ENCODE results near the gene LMBRD2.
"Not testable (repeated sequence)": the region's sequence is repeated elsewhere in the genome, so short reads cannot be mapped to it uniquely, and the experiment has no call there.

The LMBRD2 gene

DNA sequence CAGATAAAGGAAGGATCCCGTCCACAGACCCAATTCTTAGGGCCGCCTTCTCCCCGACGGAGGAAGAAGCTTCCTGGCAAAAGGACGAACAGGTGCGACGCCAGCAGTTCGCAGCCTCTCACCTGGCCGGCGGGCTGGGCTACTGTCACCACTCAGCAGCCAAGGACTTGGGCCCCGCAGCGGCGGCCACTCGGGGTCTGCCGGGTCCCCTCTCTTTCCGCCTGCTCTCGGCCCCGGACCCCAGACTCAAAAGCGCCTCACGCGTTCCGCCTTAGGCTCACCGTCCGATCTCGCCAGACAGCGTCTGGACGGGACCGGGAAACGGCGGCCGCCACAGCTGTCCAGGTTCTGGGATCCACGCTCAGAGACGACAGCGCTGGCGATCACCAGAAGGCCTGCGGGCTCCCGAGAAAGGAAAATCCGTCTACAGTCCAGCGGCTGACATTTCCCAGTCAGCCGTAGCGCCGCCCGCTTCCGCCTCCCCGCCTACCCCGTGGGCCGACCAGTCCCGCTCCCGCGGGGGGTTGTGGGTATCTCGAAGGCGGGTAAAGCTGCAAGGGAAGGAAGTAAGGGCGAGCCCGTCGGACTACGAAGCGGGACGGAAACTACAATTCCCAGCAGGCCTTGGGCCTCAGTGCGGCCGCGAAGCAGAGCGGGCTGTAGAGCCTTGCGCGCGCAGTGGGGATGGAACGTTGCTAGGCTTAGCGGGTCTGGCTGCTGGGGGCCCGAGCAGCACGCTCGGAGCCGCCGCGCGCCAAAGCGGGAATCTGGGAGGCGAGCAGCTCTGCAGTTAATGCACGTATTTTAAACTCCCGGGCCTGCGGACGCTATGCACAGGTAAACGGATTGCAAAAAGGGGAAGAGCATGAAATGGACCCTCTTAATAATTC is at the start of gene LMBRD2, which contains the start of gene SKP2:
LMBRD2 (minus strand) TSS at position 454 of the 890 bp plus-strand sequence. CDS start 8,538 bp downstream, outside the sequence.
SKP2 (plus strand) TSS at position 678 of the 890 bp plus-strand sequence; CDS start at position 830, 152 bp downstream.
- peak; percentile 83 to 93 for DNase-seq (ENCODE audit: low read depth in 2 of 2, low spot score in 1 of 2)

DNA sequence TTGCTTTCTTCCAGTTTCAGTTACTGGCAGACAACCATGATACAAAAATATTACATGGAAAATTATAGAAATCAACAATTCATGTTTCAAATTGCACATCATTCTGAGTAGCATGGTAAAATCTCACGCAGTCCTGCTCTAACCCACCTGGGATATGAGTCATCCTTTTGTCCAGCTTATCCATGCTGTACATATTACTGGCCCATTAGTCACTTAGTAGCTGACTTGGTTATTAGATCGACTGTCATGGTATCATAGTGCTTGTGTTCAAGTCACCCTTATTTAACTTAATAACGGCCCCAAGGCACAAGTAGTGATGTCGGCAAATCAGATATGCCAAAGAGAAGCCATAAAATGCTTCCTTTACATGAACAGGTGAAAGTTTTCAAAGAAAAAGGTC is 48.8 kb upstream of the LMBRD2 start:
- DNase-seq (ENCODE audit: low read depth in 2 of 2, low spot score in 1 of 2): no peak

DNA sequence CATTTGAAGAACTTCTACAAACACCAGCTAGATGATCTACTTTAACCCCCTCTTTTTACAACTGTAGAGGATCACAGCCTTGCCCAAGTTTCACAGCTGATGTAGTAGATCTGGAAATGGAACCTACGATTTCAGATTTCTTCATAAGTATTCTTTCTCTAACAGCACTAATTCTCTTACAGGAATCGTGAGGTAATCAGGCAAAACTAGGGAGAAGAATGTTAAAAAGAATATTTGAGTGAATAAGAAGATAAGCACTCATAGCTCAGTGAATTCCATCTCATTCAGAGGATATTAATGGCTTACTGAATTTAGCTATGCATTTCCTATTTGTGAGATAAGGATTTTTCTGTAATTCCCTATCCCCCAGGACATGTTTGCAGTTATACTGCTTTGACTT is 47.9 kb upstream of the LMBRD2 start:
- no peak for DNase-seq (ENCODE audit: low read depth in 2 of 2, low spot score in 1 of 2)

DNA sequence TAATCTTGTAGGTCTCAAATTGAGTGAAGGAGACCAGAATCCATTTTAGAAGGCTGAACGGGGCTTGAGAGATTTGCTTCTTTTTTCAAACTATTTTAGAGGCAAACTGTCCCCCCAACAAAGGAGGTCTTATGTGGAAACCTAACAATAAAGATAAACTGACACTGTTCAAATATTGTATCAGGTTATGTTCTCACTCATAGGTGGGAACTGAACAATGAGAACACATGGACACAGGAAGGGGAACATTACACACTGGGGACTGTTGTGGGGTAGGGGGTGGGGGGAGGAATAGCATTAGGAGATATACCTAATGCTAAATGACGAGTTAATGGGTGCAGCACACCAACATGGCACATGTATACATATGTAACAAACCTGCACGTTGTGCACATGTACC is 47.1 kb upstream of the LMBRD2 start:
- DNase-seq (ENCODE audit: low read depth in 2 of 2, low spot score in 1 of 2): not testable (repeated sequence)

DNA sequence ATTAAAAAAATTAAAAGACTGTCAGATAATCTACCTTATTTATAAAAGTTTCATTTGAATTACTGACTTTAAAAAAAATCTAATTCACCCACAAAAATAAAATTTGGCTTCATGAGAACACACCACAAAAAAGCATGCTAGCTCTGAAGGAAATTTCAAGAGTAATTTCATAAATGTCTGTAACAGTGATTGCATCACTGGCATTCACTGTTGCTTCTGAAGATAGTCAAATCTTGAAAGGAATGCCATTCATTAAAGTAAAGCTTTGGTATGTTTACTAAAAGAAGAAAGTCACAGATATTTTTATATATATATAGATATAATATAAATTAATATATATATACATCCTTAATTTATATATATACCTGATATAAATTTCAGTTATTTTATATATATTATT is 46.6 kb upstream of the LMBRD2 start:
- DNase-seq (ENCODE audit: low read depth in 2 of 2, low spot score in 1 of 2): no peak

DNA sequence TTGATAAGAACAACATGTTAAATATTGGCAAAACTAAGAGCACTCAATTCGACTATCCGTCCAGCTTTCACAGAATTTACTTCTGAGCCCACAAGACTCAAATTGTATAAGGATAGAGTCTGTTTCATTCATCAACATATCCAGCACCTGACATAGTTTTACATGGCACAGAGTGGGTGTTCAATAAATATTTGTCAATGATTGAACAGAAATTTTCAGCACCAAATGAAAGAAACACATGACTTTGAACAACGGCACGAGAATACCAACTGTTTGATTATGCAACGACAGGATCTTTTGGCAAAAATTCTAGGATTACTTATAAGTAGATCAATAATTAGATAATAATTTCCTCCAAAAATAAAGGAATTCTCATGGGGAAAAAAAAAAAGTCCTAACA is 42.1 kb upstream of the LMBRD2 start:
- DNase-seq (ENCODE audit: low read depth in 2 of 2, low spot score in 1 of 2): no peak

DNA sequence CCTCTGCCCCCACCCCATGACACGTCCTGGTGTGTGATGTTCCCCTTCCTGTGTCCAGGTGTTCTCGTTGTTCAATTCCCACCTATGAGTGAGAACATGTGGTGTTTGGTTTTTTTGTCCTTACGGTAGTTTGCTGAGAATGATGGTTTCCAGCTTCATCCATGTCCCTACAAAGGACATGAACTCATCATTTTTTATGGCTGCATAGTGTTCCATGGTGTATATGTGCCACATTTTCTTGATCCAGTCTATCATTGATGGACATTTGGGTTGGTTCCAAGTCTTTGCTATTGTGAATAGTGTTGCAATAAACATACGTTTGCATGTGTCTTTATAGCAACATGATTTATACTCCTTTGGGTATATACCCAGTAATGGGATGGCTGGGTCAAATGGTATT is 32.7 kb upstream of the LMBRD2 start:
- DNase-seq (ENCODE audit: low read depth in 2 of 2, low spot score in 1 of 2): not testable (repeated sequence)

DNA sequence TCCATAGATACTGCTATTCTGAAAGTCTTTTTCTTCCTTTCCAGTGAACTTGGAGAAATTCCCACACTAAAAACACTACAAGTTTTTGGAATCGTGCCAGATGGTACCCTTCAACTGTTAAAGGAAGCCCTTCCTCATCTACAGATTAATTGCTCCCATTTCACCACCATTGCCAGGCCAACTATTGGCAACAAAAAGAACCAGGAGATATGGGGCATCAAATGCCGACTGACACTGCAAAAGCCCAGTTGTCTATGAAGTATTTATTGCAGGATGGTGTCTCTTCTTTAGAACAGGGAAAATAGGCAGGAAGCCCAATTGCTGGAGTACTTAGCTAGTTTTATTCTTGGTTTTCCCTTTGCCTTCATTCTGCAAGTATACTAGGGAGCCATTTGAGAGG is 30.1 kb upstream of the LMBRD2 start:
- no peak for DNase-seq (ENCODE audit: low read depth in 2 of 2, low spot score in 1 of 2)

DNA sequence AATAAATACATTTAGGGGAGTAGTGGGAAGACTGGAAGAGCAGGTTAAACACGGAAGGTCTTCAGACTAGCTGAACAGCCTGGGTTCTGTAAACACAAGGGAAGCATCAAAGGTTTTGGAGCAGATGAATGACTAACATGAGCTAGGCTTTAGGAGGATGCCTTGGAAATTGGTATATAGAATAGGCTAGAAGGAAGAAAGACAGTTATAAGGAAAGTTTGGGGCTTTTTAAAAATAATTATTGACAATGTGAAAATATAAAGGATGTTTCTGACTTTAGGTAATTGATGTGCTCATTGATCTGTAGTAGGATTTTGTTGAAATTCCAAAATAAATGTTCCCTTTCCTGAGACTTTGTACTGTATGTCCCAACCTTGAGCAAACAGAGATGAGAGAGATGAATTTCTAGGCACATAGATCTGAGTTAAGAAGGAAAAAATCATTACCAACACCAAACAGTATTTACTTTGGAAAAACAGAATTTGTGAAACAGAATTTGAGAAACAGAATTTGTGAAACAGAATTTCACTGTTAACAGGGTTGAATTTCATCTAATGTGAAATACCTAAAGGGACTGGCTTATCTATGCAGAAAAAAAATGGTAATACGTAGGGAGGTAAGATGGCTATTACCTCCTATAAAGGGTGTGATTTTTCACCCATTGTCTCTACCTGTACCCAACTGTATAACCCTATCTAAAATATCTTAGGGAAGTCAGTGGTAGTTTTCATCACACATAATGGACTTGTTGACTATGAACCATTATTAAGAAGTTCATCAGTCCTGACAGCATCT is 29.1 kb upstream of the LMBRD2 start:
- DNase-seq (ENCODE audit: low read depth in 2 of 2, low spot score in 1 of 2): no peak

DNA sequence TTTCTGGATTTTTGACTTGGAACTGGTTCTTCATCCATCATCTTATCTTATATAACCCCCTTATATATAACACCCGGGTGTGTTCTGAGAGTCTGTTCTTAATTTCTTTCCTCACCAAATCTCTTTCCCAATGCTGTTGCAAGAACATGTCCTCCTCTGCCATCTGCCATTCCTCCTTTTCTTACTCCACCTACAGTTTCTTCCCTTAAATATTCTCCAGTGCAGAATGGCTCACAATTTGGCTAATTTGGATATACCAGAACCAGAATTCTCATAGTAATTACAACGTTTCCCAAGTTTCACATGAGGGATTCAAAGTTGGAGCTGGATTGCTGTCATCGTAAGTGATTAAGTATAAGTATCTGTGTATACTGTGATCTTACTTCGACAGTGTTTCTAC is 28.3 kb upstream of the LMBRD2 start:
- DNase-seq (ENCODE audit: low read depth in 2 of 2, low spot score in 1 of 2): no peak

DNA sequence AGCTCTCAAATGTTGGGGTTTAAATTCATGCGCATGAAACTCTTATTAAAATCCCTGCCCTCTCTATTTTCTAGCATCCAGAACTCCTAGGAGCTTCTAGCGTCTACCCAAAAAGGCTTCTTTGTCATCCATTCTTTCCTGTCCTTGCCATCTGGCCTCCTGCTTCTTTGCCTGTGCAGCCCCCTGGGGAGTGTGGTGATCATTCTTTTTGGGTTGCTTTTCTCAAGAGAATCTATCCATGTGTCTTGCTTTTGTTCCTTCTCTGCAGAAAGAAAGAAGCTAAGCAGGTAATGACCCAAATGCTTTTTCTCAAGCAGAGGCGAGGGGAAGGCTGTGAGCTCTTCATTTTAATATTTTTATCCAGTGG is 26.8 kb upstream of the LMBRD2 start:
- DNase-seq (ENCODE audit: low read depth in 2 of 2, low spot score in 1 of 2): no peak

DNA sequence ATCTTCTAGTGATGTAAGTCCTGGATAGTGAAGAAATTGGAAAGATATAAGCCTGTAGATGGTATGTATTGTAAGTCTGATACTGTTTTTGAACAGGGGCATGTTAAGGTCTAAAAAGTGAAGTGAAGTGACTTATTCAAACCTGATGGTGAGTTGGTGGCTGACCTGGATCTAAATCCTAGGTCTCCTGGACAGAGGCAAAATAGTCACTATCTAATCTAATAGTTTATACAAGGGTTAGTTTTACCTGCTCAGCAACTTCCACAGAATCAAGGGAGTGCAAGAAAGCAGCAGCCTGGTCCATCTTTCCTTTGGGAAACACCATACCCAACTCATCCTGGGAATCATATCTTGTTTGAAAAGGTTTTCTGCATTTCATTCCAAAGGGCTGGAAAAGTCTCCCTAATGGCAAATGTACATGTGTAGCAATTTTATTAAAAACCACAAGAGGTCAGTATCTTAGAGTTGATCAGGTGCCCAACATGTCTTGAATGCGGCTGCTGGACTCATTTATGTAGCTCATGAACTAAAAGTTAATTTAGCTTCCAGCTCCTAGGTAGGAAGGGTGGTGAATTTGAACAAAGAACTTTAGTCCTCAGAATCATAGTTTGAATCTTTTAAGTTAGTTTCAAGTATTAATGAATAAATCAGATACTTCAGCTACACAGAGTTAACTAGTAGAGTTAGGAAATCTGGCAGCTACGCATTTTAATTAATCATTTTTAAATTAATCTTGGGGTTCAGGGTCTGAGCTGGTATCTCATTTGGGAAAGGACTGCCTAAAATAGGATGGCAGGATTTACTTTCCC is 26.2 kb upstream of the LMBRD2 start:
- no peak for DNase-seq (ENCODE audit: low read depth in 2 of 2, low spot score in 1 of 2)

DNA sequence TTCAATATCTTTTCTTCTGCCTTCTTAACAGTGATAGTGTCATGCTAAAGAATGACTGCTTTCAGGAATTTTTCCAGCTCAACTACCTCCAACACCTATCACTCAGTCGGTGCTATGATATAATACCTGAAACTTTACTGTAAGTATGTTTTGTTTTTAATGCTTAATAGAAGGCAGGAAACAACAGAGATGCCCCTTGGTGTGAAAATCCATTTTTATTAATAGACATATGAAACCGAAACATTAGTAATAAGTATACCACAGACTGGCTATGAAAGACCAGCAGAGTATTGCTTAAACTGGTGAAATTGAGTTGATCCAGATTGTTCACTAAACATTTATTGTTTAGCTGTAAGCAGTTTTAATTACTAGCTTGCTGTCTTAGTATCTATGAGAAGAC is 25.5 kb upstream of the LMBRD2 start:
- DNase-seq (ENCODE audit: low read depth in 2 of 2, low spot score in 1 of 2): no peak

DNA sequence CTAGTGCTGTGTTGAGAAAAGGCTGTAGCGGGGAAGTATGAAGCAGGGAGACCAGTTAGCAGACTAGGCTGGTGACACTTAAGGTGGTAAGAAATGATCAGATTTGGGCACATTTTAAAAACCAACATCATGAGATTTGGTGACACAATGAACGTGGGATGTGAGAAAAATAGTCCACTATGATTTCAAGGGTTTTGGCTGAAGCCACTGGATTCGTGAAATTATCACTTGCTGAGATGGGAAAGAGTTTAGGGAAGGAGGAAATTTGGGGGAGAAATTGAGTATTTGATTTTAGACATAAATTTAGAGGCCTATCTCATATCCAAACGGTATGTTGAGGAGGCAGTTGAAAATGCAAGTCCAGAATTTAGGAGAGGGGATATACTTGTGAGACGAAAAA is 23.4 kb upstream of the LMBRD2 start:
- no peak for DNase-seq (ENCODE audit: low read depth in 2 of 2, low spot score in 1 of 2)

DNA sequence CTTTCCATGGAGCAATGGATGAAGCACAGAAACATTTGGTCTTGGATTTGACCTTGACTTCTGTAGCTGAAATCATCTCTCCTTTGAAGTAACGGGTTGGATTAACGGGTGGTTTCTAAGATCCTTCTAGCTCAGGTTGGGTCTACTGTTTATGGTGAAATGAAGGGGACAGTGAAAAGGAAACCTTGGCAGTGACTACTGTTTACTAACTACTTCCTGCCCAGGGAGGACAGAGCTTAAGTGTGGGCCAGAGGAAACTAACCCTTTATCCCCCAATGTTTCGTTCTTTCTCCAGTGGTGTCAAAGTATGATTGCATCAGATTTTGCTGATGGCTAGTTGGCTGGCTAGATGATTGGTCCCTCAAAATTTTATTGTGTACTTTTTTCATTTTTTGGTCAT is 22.4 kb upstream of the LMBRD2 start:
- no peak for DNase-seq (ENCODE audit: low read depth in 2 of 2, low spot score in 1 of 2)

DNA sequence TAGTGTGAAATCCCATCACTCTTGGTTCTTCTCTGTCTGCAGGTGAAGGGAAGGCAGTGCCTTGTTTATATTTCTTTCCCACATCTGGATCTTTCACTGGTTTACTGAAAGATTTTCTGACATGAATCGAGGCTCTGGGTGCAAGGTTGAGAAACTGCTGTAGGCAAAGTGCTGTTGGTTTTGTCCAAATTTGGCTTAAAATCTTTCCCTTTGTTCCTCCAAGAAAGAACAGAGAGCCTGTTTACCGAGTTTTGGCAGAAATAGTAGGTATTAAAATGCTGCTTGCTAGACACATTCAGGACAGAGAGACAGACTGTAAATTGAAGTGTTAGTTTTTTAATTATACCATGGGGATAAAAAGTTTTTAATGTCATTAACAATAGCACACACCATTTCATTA is 21.7 kb upstream of the LMBRD2 start:
- no peak for DNase-seq (ENCODE audit: low read depth in 2 of 2, low spot score in 1 of 2)

DNA sequence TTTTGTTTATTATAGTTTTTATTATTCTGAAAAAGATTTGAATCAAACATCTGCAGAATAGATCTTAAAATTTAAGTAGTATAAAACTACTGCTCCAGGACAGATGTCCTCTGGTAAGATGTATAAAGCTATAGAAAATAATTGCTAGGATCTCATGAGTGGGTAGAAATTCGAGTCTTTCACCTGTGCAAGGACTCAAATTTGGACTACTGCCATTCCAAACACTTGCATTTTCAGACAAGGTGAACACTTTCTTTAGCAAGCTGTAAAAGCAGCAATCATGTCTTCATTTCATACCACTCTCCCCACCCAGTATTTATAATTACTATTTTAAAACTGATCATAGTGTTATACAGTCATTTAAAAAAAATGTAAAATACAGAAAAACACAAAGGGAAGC is 20.9 kb upstream of the LMBRD2 start:
- no peak for DNase-seq (ENCODE audit: low read depth in 2 of 2, low spot score in 1 of 2)

DNA sequence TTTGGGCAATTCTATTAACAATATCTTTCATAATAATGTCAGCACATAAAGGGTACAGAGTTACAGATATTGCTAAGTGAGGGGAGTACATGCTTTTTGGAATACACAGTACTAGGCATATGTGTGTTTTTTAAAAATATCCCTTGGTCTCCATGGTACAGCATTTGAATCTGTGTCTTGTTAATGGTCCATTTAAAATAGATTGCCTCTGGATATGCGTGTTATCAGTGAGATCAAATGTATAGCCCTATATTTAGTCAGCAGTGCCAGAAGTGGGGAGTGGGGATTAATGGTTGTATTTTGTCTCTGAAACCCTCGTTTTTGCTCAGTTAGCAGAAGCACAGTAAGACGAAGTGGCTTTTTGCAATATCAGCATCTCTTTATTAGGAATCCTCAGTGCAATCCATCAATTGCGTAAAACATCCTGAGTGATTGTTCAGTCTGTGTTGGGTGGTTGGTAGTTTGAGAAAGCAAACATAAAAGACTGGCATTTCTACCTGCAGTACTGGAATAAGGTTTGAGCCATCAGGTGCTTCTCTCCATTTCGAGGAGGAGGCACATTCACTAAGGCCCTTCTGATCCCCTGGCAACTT is 19.2 kb upstream of the LMBRD2 start:
- no peak for DNase-seq (ENCODE audit: low read depth in 2 of 2, low spot score in 1 of 2)

DNA sequence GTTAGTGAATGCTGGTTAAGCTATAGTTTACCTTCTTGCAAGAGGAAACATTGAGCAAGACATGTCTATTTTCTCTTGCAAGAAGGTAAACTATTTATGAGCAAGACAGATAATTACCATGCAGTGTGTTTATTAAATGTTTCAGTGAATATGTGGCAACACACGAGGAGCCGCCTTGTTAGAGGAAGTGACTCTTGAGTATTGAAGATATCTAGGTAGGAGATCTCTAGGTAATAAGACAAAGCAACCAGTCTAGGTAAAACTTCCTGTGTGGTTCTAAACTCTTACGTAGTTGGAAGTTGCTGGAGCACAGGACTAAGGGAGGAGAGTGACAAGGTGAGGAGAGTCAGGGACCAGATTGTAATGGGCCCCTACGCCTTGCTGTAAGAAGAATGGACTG is 17.1 kb upstream of the LMBRD2 start:
- DNase-seq (ENCODE audit: low read depth in 2 of 2, low spot score in 1 of 2): no peak

DNA sequence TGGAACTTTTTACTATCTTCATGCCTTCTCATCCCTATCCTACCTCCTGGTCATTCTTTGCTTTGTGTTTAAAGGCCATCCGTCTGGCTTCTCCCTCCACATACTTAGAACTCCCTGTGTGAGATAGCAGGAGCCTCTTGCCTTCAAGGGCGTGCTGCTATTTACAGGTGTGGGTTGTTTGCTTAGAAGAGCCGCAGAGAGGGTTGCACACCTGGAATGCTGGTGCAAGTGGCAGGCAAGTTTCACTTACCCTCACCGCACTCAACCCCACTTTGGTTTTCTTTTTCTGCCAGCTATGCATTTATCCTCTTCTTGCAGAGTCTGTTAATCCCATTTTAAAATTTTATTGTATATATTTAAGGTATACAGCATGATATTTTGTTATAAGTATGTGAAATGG is 12.8 kb upstream of the LMBRD2 start:
- no peak for DNase-seq (ENCODE audit: low read depth in 2 of 2, low spot score in 1 of 2)

All from stimulated activated CD8-positive, alpha-beta memory T cell treated with anti-CD3 and anti-CD28 coated beads, Interleukin-4, amount 100 ng/mL, for 1 hour (primary cell).